ENCODE data around the gene TBL3. TPM values are rescaled to one million over a fixed set of nuclear protein-coding genes. Genes with fewer than 3 reads are reported as not detected.
A peak's percentile ranks its signal among the peaks of the same experiment; 100 is the strongest.
"Not testable (repeated sequence)": the region's sequence is repeated elsewhere in the genome, so short reads cannot be mapped to it uniquely, and the experiment has no call there.

TBL3 gene
- total RNA-seq, 1 donor from 2014 or later = 31.7 TPM

- DNase-seq (ENCODE audit: low read depth in 2 of 2) = no peak
Measured at GRCh38 chr16:1998852-1999801, 27.3 kb downstream of the TBL3 start.

GRCh38 chr16:1999866-2000514 is 28.1 kb downstream of the TBL3 start:
- no peak for DNase-seq (ENCODE audit: low read depth in 2 of 2)

GRCh38 chr16:2001035-2001434 is 29.2 kb downstream of the TBL3 start:
- DNase-seq (ENCODE audit: low read depth in 2 of 2) = no peak

- DNase-seq (ENCODE audit: low read depth in 2 of 2) = no peak
Measured at GRCh38 chr16:2001456-2002355, 29.9 kb downstream of the TBL3 start.

GRCh38 chr16:2002406-2003230 is 30.8 kb downstream of the TBL3 start:
- no peak for DNase-seq (ENCODE audit: low read depth in 2 of 2)

GRCh38 chr16:2003231-2003826 is 31.5 kb downstream of the TBL3 start:
- DNase-seq (ENCODE audit: low read depth in 2 of 2) = no peak

GRCh38 chr16:2003827-2004641 is 32.2 kb downstream of the TBL3 start:
- peak; percentile 69 to 85 for DNase-seq (ENCODE audit: low read depth in 2 of 2)

- DNase-seq (ENCODE audit: low read depth in 2 of 2) = no peak
Measured at GRCh38 chr16:2004795-2005517, 33.1 kb downstream of the TBL3 start.

GRCh38 chr16:2005646-2006045 is 33.8 kb downstream of the TBL3 start:
- no peak for DNase-seq (ENCODE audit: low read depth in 2 of 2)

- DNase-seq (ENCODE audit: low read depth in 2 of 2) = no peak
Measured at GRCh38 chr16:2006317-2006716, 34.5 kb downstream of the TBL3 start.

GRCh38 chr16:2007081-2007836 is 35.4 kb downstream of the TBL3 start:
- no peak for DNase-seq (ENCODE audit: low read depth in 2 of 2)

GRCh38 chr16:2008009-2008526 is 36.2 kb downstream of the TBL3 start:
- peak in 1 of 2 donors; percentile 60 for DNase-seq (ENCODE audit: low read depth in 2 of 2)

- peak in 1 of 2 donors; percentile 38 for DNase-seq (ENCODE audit: low read depth in 2 of 2)
Measured at GRCh38 chr16:2008631-2009163, 36.8 kb downstream of the TBL3 start.

GRCh38 chr16:2009164-2009711 is 37.4 kb downstream of the TBL3 start:
- no peak for DNase-seq (ENCODE audit: low read depth in 2 of 2)

- peak; percentile 69 to 92 for DNase-seq (ENCODE audit: low read depth in 2 of 2)
Measured at GRCh38 chr16:2009791-2010510, 38.1 kb downstream of the TBL3 start, which contains the start of gene ZNF598. Gene ZNF598, minus strand, starts transcription at chr16:2009821.

- not testable (repeated sequence) for DNase-seq (ENCODE audit: low read depth in 2 of 2)
Measured at GRCh38 chr16:2011726-2012125, 39.9 kb downstream of the TBL3 start.
